HG03439 (cell line): ENCODE results near the gene ZNF792.
A peak's percentile ranks its signal among the peaks of the same experiment; 100 is the strongest.
"Not testable (repeated sequence)": the region's sequence is repeated elsewhere in the genome, so short reads cannot be mapped to it uniquely, and the experiment has no call there.

Experiments
- ATAC-seq: cut with Tn5 transposase; IDR thresholded peaks from one replicate; pipeline ENCODE4 v1.9.1; 2021; ENCODE audit warnings: mild to moderate bottlenecking, moderate library complexity; ENCODE audit not compliant: unreplicated experiment

The ZNF792 gene

GRCh38 chr19:34926685-34927375 lies 37.2 kb downstream of the ZNF792 start, which contains the start of gene ZNF30:
TSS of gene ZNF30 (plus strand) at chr19:34926903. CDS start at chr19:34929948, 3,045 bp downstream.
- ATAC-seq, result peak; percentile 79

GRCh38 chr19:34926361-34926684 lies 37.7 kb downstream of the ZNF792 start:
- ATAC-seq, result no peak

GRCh38 chr19:34925278-34925855 lies 38.7 kb downstream of the ZNF792 start:
- ATAC-seq, result no peak

DNA sequence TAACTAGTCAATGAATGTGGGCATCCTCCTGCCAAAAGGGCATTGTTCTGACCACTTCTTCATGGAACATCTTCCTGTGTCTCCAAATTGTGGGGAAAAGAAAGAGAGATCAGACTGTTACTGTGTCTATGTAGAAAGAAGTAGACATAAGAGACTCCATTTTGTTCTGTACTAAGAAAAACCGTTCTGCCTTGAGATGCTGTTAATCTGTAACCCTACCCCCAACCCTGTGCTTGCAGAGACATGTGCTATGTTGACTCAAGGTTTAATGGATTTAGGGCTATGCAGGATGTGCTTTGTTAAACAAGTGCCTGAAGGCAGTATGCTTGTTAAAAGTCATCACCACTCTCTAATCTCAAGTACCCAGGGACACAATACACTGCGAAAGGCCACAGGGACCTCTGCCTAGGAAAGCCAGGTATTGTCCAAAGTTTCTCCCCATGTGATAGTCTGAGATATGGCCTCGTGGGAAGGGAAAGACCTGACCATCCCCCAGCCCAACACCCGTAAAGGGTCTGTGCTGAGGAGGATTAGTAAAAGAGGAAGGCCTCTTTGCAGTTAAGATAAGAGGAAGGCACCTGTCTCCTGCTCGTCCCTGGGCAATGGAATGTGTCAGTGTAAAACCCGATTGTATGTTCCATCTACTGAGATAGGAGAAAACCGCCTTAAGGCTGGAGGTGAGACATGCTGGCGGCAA lies 43.8 kb downstream of the ZNF792 start:
- ATAC-seq, result not testable (repeated sequence)

- ATAC-seq, result no peak
Observed at GRCh38 chr19:34918190-34918589, 45.8 kb downstream of the ZNF792 start.

- not testable (repeated sequence) for ATAC-seq
Observed at GRCh38 chr19:34917144-34917543, 46.9 kb downstream of the ZNF792 start.

DNA sequence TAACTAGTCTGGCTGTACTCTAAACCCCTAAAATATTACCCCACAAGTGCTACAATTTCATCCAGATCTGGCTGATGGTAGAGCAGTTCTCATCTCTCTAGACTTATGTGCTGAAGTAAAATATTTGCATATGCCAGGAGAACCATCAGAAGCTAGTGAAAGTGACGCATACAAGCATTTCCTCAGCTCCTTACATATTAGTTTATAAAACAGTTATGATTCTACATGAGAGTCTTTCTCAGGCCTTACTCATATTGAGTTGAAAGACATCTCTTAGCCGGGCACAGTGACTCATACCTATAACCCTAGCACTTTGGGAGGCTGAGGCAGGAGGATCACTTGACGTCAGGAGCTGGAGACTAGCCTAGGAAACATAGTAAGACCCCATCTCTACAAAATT lies 53.3 kb downstream of the ZNF792 start:
- ATAC-seq, result no peak
